HG02642 (cell line): ENCODE data around the gene WAS.
"Not testable (repeated sequence)": the region's sequence is repeated elsewhere in the genome, so short reads cannot be mapped to it uniquely, and the experiment has no call there.

ENCODE experiments used
- ATAC-seq: cut with Tn5 transposase; IDR thresholded peaks from one replicate; pipeline ENCODE4 v1.9.1; 2021; ENCODE audit warnings: mild to moderate bottlenecking; ENCODE audit not compliant: unreplicated experiment, poor library complexity

The WAS gene

GRCh38 chrX:48682795-48683194 lies 804 bp upstream of the WAS start:
- not testable (repeated sequence) for ATAC-seq

DNA sequence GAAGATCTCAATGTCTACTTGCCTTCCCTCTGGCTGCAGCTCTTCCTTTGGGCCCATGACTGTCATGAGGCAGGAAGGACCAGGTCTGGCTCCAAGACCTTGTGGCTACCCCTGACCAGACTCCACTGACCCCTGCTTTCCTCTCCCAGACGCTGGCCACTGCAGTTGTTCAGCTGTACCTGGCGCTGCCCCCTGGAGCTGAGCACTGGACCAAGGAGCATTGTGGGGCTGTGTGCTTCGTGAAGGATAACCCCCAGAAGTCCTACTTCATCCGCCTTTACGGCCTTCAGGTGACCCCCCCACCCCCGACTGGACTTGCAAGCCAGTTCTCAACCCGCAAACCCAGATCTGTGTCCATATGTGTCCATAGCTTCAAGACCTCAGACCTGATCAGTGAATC lies 535 bp downstream of the WAS start:
- ATAC-seq: no peak

DNA sequence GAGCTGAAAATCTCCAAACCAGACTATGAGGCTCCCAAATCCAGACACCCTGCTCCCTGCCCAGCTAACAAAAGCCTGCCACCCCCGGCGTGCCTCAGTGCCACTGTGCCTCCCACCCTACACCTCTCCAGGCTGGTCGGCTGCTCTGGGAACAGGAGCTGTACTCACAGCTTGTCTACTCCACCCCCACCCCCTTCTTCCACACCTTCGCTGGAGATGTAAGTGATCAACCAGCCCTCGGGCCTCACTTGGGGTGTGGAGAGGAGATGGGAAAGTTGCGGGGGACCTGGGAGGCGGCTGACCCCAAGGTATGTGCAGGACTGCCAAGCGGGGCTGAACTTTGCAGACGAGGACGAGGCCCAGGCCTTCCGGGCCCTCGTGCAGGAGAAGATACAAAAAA lies 1.8 kb downstream of the WAS start:
- ATAC-seq: no peak

DNA sequence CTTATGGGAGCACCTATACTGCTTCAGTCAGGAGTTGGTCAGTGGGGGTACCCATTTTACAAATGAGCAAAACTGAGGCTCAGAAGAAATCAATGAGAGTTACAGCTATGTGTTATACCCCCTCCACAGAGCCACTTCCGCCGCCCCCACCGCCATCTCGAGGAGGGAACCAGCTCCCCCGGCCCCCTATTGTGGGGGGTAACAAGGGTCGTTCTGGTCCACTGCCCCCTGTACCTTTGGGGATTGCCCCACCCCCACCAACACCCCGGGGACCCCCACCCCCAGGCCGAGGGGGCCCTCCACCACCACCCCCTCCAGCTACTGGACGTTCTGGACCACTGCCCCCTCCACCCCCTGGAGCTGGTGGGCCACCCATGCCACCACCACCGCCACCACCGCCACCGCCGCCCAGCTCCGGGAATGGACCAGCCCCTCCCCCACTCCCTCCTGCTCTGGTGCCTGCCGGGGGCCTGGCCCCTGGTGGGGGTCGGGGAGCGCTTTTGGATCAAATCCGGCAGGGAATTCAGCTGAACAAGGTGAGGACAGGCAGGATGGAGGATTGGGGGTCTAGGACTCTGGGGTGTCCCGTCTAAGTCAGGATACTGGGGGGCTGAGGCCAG lies 5.0 kb downstream of the WAS start:
- ATAC-seq: no peak

DNA sequence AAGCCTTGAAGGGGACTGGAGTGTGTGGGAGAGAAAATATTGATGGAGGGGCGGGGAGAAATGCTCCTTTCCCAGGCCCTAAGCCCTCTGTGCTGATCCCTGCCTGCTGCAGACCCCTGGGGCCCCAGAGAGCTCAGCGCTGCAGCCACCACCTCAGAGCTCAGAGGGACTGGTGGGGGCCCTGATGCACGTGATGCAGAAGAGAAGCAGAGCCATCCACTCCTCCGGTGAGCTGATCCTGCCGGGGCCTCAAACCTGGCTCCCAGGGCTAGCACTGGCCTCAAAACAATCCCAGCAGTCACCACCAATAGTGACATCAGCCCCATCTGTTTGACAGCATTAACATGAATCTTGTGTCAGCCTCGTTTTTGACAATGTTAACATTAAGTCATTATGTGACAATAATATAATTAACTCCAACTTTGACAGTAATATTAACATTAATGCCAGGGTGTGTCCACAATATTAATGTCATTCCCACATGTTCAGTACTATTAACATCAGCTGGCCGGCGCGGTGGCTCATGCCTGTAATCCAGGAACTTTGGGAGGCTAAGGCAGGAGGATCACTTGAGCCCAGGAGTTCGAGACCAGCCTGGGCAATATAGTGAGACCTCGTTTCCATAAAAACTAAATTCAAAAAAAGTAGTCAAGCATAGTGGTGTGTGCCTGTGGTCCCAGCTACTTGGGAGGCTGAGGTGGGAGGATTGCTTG lies 5.8 kb downstream of the WAS start:
- ATAC-seq: no peak

DNA sequence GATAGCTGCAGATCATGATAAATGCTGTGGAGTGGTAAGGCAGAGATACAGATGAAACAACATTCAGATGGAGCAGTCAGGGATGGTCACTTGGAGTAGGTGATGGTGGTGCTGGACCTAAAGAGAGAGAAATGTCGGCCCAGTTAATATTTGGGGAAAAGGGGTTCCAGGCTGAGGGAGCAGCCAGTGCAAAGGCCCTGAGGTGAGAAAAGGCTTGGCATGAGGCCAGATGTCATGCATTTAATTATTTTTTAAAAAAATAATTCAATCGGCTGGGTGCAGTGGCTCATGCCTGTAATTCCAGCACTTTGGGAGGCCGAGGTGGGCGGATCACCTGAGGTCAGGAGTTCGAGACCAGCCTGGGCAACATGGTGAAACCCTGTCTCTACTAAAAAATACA lies 8.1 kb downstream of the WAS start:
- ATAC-seq: not testable (repeated sequence)

DNA sequence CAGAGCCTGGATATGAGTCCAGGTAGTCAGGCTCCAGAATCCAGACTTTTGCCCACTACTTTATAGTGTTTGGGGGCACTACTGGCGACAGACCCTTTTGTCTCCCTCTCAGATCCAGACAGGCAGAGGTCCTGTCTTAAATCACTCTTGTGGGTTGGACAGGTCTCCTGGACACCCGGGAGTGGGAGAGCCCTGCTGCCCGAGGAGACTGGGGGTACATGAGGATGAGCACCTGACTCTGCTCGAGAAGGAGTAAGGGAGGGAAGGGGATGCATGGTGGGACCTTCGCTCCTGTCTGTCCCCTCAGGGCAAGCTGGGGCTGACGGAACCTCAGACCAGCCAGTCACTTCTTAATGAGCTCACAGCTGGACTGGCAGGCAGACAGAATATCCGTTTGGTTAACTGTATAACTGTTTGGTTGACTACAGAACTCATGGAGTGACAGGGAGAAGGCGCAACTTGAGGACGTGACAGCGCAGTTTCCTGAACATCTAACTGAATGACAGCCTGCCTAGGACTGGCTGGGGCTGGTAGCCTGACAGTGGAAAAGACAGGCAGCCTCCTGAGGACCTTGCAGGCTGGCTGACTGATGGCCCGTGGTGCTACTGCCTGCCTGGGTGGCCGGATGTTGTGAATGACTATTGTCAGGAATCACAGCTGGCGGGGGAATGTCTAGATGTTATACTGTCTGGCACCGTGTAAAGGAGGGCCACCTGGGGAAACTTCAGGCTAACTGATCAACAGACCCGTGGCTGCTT lies 11.4 kb downstream of the WAS start:
- ATAC-seq: no peak

DNA sequence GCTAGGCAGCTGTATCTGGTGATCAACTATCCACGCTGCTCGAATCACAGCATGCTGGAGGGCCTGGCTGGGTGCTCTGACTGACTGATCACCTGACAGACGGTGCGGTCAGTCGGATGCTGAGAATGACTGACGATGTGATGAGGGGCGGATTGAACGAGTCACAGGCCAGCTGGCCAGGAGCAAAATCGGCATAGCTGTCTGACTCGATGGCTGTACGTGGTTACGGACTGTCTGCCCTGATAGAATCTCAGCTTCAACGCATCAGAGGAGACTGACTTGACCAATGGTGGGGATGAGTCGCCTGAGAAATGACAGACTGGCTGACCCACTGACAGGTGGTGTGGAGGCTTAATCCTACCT lies 11.9 kb downstream of the WAS start:
- no peak for ATAC-seq

GRCh38 chrX:48695925-48696300 lies 12.3 kb downstream of the WAS start:
- ATAC-seq: peak; percentile 3

DNA sequence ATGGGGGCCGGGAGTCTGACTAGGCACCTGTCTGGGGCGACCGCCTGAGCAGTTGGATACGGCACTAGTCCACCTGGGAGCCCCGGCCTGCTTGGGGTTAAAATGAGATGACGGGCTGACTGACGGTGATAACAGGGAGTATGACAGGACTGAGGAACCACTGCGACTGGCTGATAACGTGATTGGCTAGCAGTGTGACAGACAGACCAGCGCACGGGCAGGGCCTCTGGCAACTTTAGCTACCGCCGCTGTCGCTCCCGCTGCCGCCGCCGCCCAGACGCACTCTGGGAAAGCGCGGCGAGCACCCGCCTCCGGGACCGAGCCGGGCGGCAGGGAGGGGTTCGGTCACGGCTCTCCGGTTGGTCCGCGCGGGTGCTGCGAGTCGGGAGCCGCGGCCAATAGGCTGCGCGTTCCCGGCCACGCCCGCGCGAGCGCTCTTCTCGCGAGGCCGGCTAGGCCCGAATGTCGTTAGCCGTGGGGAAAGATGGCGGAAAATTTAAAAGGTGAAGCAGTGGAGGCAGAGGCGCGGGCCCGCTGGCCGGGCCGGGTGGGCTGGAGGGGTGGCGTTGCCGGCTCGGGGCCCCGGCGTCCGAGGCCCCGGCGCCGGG lies 12.8 kb downstream of the WAS start, which contains the start of gene SUV39H1:
Gene SUV39H1, plus strand, starts transcription at position 434 of the 608 bp plus-strand sequence. Its CDS starts 51 bp downstream, at position 485.
- ATAC-seq: peak; percentile 94

DNA sequence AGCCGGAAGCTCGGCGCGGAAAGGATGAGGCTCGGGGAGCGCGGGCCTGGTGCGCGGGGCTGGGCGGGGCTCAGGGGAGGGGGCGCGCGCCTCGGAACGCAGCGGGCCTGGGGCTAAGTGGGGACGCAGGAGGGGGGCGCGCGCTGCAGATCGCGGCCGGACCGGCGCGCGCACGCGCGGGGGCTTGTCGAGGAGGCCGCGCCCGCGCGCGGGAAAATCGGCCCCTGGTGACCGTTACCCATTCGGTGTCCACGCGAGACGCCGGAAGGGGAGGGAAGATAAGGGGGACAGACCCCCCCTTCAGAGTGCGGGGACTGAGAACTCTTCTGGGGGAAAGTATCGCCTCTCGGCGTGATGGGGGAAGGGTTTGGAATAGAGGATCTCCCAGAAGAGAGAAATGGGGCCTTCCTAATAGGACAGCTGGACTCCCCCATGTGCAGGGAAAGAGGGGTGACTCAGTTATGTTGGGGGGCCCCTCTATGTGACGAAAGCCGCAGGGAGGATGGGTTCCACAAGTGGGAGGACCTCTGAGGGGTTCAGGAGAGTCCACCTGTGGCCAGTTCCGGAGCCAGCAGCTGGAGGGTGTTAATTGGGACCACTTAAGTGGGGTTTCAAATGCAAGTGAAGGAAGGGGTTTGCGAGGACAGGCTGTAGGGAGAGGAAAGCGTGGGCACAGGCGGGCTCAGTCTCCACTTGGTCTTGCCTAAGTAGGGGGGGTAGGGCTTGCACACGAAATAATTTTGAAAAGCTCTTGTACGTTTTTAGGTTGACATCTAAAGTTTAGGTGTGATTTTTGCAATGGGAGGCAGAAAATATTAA lies 13.5 kb downstream of the WAS start:
- ATAC-seq: peak; percentile 18

GRCh38 chrX:48698306-48698705 lies 14.7 kb downstream of the WAS start:
- no peak for ATAC-seq

- no peak for ATAC-seq
These were observed 16.6 kb downstream of the WAS start for GRCh38 chrX:48700246-48700645.

DNA sequence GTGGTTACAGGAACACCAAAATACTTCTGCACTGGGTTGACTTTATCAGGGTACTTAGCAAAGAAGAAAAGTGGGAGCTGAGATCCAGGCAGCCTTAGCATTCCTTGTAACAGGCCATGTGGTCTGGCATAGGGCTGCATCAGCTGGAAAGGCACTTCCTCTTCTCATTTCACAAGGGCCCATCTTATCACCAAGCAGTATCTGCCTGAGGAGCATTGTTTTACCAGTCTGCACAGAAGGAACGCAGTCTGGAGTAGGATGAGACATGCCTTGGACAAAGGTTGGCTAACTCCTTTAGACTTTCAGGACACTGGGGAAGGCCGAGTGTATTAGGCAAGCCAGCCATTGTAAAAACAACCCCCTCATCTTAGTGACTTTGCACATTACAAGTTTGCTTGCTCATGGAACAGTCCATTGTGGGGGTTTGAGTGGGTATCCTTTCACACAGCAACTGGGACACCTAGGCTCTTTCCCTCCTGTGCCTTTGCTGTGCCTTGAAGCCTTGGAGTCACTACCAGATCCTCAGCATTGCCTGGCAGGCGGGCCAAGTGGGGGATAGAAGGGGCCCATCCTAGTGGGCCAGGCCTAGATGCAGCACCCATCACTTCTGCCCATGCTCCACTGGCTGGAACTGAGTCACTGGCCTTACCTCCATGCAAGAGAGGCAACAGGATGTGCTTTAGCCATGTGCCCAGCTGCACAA lies 17.5 kb downstream of the WAS start:
- ATAC-seq: no peak

DNA sequence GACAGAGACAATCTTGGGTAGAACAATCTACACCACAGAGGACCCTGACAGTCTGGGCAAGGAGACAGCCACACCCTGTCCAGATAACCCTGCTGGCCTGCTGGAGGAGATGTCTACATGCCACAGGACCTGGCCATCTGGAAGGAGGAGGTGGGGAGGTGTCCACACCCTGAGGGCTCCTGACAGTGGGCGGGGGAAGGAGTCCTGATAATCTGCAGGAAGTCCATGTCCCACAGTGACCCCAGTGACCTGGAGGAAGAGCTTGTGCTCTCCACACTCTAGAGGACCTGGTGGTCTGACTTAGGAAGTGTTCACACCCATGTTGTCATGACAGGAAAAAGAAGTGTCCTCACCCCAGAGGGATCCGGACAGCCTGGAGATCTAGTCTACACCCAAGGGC lies 18.4 kb downstream of the WAS start:
- no peak for ATAC-seq

DNA sequence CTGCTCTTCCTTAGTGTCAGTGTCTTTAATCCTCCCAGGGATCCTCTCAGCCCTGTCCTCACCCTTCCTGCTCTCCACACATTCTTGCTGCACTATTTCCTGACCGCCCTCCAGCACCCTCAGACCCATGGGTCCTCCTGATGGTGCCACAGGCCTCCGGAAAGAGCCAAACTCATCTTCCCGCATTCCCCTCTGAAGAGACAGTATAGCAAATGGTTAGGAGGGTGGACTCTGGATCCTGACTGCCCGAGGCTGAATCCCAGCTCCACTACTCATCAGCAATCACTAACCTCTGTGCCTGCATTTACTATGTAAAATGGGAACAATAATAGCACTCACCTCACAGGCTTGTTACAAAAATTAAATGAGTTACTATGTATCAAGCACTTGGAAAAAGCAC lies 19.1 kb downstream of the WAS start:
- no peak for ATAC-seq

GRCh38 chrX:48703228-48703627 lies 19.6 kb downstream of the WAS start:
- ATAC-seq: no peak

DNA sequence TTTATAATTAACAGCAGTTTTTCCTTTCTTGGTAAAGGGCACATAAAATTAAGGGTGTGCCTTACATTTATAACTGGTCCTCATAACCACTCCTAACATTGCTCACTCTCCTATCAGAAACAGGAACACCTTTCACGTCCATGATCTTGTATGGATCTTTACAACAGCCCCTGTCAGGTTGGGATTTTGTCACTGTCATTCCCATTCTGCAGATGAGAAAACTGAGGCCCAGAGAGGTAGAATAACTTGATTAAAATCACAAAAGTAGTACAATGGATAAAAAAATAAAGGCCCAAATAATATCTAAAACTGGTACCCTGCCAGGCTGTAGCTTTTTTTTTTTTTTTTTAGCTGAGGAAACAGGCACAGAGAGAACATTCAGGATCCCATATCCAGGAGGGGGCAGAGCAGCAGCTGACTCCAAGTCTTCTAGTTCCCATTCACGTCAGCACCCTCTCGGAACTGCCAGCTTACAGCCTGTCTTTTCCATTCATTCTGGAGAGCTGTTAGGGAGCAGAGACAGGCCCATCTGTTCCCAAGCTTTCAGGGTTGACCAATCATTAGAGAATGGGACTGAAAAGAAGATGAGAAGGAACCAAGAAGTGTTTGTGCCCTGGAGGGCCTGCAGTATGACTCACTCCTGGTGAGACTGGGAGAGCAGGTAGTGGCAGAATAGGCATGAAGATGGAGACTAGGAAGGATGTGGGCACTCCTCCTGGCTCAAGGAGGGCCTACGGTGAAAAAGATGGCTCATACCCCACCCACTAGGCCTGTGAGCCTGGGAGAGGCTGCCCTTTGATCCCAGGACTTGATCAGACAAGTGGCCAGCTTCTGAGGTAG lies 20.3 kb downstream of the WAS start:
- ATAC-seq: no peak

GRCh38 chrX:48705871-48706270 lies 22.3 kb downstream of the WAS start:
- no peak for ATAC-seq
